H9 (cell line): Measurements from ENCODE around the gene TPP2. TPM values are rescaled to one million over a fixed set of nuclear protein-coding genes. Genes with fewer than 3 reads are reported as not detected.

Source experiments
- DNase-seq: peaks from one replicate; pipeline ENCODE4 v3.0.0-alpha.2; 2017
- H2AFZ ChIP-seq: one replicate; pipeline ENCODE4 v1.6.1; 2013; ENCODE audit warnings: mild to moderate bottlenecking, low read length, control low read depth, moderate library complexity
- H2AK5ac ChIP-seq: 2 replicates; pipeline ENCODE4 v1.6.1; 2013; ENCODE audit warnings: low read length, control low read depth, mixed read lengths; ENCODE audit not compliant: insufficient read length
- H2BK120ac ChIP-seq: one replicate; pipeline ENCODE4 v1.6.1; 2013; ENCODE audit warnings: low read depth, mild to moderate bottlenecking, low read length, control low read depth, inconsistent platforms; ENCODE audit not compliant: poor library complexity, severe bottlenecking
- H2BK12ac ChIP-seq: 2 replicates; pipeline ENCODE4 v1.6.1; 2013; ENCODE audit warnings: low read length, control low read depth, mixed read lengths, low read depth; ENCODE audit not compliant: insufficient read length
- H2BK15ac ChIP-seq: 2 replicates; pipeline ENCODE4 v1.6.1; 2013; ENCODE audit warnings: low read depth, low read length, control low read depth
- H2BK20ac ChIP-seq: one replicate; pipeline ENCODE4 v1.6.1; 2013; ENCODE audit warnings: low read depth, mild to moderate bottlenecking, low read length, control low read depth, inconsistent platforms; ENCODE audit not compliant: poor library complexity, severe bottlenecking
- H2BK5ac ChIP-seq: 2 replicates; pipeline ENCODE4 v1.6.1; 2013; ENCODE audit warnings: low read length, control low read depth, mixed read lengths; ENCODE audit not compliant: insufficient read length
- H3K14ac ChIP-seq: 2 replicates; pipeline ENCODE4 v1.6.1; 2013; ENCODE audit warnings: low read length, control low read depth; ENCODE audit not compliant: insufficient read depth
- H3K18ac ChIP-seq: 2 replicates; pipeline ENCODE4 v1.6.1; 2013; ENCODE audit warnings: low read depth, mild to moderate bottlenecking, mixed read lengths, low read length, control low read depth; ENCODE audit not compliant: insufficient read length
- H3K23ac ChIP-seq: 2 replicates; pipeline ENCODE4 v1.6.1; 2013; ENCODE audit warnings: low read length, control low read depth, mixed read lengths, low read depth; ENCODE audit not compliant: insufficient read length
- H3K23me2 ChIP-seq: 2 replicates; pipeline ENCODE4 v1.6.1; 2013; ENCODE audit warnings: low read depth, mild to moderate bottlenecking, mixed read lengths, low read length, control low read depth; ENCODE audit not compliant: insufficient read length, poor library complexity, severe bottlenecking
- H3K27ac ChIP-seq: 2 replicates; pipeline ENCODE4 v1.5.1; 2013; ENCODE audit warnings: low read length, control low read depth, mixed read lengths, low read depth; ENCODE audit not compliant: insufficient read length
- H3K27me3 ChIP-seq: 2 replicates; pipeline ENCODE4 v1.6.1; 2013; ENCODE audit warnings: low read length, control low read depth, inconsistent platforms; ENCODE audit not compliant: insufficient read depth
- H3K4ac ChIP-seq: 2 replicates; pipeline ENCODE4 v1.6.1; 2013; ENCODE audit warnings: low read depth, mild to moderate bottlenecking, control low read depth, inconsistent platforms, low read length, moderate library complexity
- H3K4me1 ChIP-seq: 2 replicates; pipeline ENCODE4 v1.6.1; 2013; ENCODE audit warnings: low read length, control low read depth, inconsistent platforms; ENCODE audit not compliant: insufficient read depth
- H3K4me2 ChIP-seq: 2 replicates; pipeline ENCODE4 v1.6.1; 2013; ENCODE audit warnings: low read length, control low read depth, mixed read lengths; ENCODE audit not compliant: insufficient read length, insufficient read depth
- H3K56ac ChIP-seq: 2 replicates; pipeline ENCODE4 v1.6.1; 2013; ENCODE audit warnings: low read depth, mild to moderate bottlenecking, mixed read lengths, low read length, control low read depth; ENCODE audit not compliant: insufficient read length
- H3K79me1 ChIP-seq: 2 replicates; pipeline ENCODE4 v1.6.1; 2013; ENCODE audit warnings: low read depth, mild to moderate bottlenecking, moderate library complexity, low read length, control low read depth, inconsistent platforms; ENCODE audit not compliant: insufficient read depth, poor library complexity, severe bottlenecking
- H3K79me2 ChIP-seq: 2 replicates; pipeline ENCODE4 v1.6.1; 2013; ENCODE audit warnings: low read length, control low read depth, inconsistent platforms; ENCODE audit not compliant: insufficient read depth
- H3K9ac ChIP-seq: 2 replicates; pipeline ENCODE4 v1.6.1; 2013; ENCODE audit warnings: low read length, control low read depth, mixed read lengths; ENCODE audit not compliant: insufficient read length; ENCODE audit errors: extremely low read depth
- H3K9me3 ChIP-seq: one replicate; pipeline ENCODE4 v1.6.1; 2013; ENCODE audit warnings: low read depth, low read length, inconsistent platforms; ENCODE audit not compliant: control insufficient read depth
- H3T11ph ChIP-seq: one replicate; pipeline ENCODE4 v1.6.1; 2013; ENCODE audit warnings: mild to moderate bottlenecking, low read length, control low read depth, inconsistent platforms
- H4K20me1 ChIP-seq: one replicate; pipeline ENCODE4 v1.6.1; 2013; ENCODE audit not compliant: control insufficient read depth, insufficient read length, insufficient read depth
- H4K5ac ChIP-seq: 2 replicates; pipeline ENCODE4 v1.6.1; 2013; ENCODE audit warnings: low read depth, mild to moderate bottlenecking, mixed read lengths, low read length, control low read depth; ENCODE audit not compliant: insufficient read length
- H4K8ac ChIP-seq: replicated peaks from 2 replicates; pipeline ENCODE4 v1.6.1; 2013; ENCODE audit warnings: low read length, control low read depth, mixed read lengths, low read depth; ENCODE audit not compliant: insufficient read length
- H4K91ac ChIP-seq: 2 replicates; pipeline ENCODE4 v1.6.1; 2013; ENCODE audit warnings: low read depth, mild to moderate bottlenecking, moderate library complexity, mixed read lengths, low read length, control low read depth; ENCODE audit not compliant: insufficient read length
- H3K27ac Mint-ChIP-seq, 3 experiments: 2 replicates in 2 of 3; 3 replicates in 1 of 3; pipeline ENCODE4 v1.8.0; 2020 to 2021; ENCODE audit warnings: mixed read lengths in 3 of 3, mild to moderate bottlenecking in 1 of 3, moderate library complexity in 1 of 3
- H3K27me3 Mint-ChIP-seq: 2 replicates; pipeline ENCODE4 v1.8.0; 2021; ENCODE audit warnings: low read depth, mild to moderate bottlenecking, moderate library complexity, mixed read lengths
- H3K36me3 Mint-ChIP-seq, 3 experiments: 2 replicates in 2 of 3; 3 replicates in 1 of 3; pipeline ENCODE4 v1.8.0; 2020 to 2021; ENCODE audit warnings: low read depth in 3 of 3, mixed read lengths in 3 of 3; ENCODE audit not compliant: insufficient read depth in 1 of 3
- H3K4me1 Mint-ChIP-seq, 2 experiments: 2 replicates each; pipeline ENCODE4 v1.8.0; 2020; ENCODE audit warnings: mixed read lengths in 2 of 2
- H3K4me3 Mint-ChIP-seq, 2 experiments: 2 replicates in 1 of 2; 3 replicates in 1 of 2; pipeline ENCODE4 v1.8.0; 2020 to 2021; ENCODE audit warnings: mild to moderate bottlenecking in 2 of 2, mixed read lengths in 2 of 2, moderate library complexity in 1 of 2
- H3K9me3 Mint-ChIP-seq, 2 experiments: 2 replicates in 1 of 2; 3 replicates in 1 of 2; pipeline ENCODE4 v1.8.0; 2020; ENCODE audit warnings: mild to moderate bottlenecking in 2 of 2, mixed read lengths in 2 of 2, moderate library complexity in 1 of 2
- WGBS: extraction: QIAGEN DNeasy Blood & Tissue Kit; methylation state at CpG from one replicate; pipeline ENCODE4 v1.1.7; 2013; ENCODE audit warnings: missing lambda C conversion rate, low lambda C conversion rate, mixed read lengths; ENCODE audit not compliant: insufficient read length; ENCODE audit errors: extremely low coverage; 5-methylcytosine and 5-hydroxymethylcytosine counted together
- total RNA-seq: library from RNA; stranded (reverse); gene quantifications from 2 replicates; pipeline ENCODE4 v1.2.1, GENCODE V29; 2021
- TF ChIP-seq, protein P1 (sequence below): fragments of 200-600 bp; sonication (generic); conservative IDR thresholded peaks from 3 replicates; pipeline ENCODE4 v1.8.0; 2021; ENCODE audit warnings: antibody characterized with exemption, mild to moderate bottlenecking

Gene TPP2
- total RNA-seq, 1 experiment from 2014 or later = 63.5 TPM

DNA sequence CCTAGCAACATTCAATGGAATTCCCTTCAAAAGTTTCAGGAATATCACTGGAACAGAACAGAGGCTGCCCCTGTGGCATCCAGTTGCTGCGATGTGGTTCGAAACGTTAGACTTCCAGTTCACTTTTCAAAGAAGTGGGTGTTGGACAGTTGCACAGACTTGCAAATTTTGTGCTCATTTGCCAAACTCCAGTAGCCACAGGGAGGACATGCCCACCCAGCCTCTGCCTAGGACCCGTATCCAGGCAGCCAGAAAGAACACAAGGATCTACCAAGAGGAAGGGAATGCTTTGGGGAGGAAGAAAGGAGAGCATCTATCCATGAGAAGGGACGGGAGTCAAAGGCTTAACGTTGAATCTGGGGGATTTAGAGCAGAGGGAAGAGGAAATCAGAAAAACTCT lies 98.2 kb downstream of the TPP2 start, which contains the start of gene METTL21C:
Gene METTL21C (minus strand): TSS at position 108 of the 400 bp plus-strand sequence. CDS start 546 bp downstream, outside the sequence.
- no peak within 1 kb of the TSS for H2BK12ac ChIP-seq
- H3K18ac ChIP-seq = no peak within 1 kb of the TSS
- H2BK15ac ChIP-seq = no peak within 1 kb of the TSS
- H3T11ph ChIP-seq = no peak within 1 kb of the TSS
- no CpG with 5 or more reads among the region's 6 CpGs for WGBS
- no peak within 1 kb of the TSS for H4K91ac ChIP-seq
- H3K23ac ChIP-seq = no peak within 1 kb of the TSS
- H3K9ac ChIP-seq = no peak within 1 kb of the TSS
- H3K56ac ChIP-seq = no peak within 1 kb of the TSS
- H4K20me1 ChIP-seq = no peaks in the 10 kb centered on the region
- no peak within 1 kb of the TSS for H2AFZ ChIP-seq
- H3K27me3 ChIP-seq = no peaks in the 10 kb centered on the region
- H3K9me3 ChIP-seq = no peaks in the 10 kb centered on the region
- no peak within 1 kb of the TSS for H3K27ac ChIP-seq
- no peaks in the 10 kb centered on the region for H3K23me2 ChIP-seq
- TF ChIP-seq, protein P1, sequence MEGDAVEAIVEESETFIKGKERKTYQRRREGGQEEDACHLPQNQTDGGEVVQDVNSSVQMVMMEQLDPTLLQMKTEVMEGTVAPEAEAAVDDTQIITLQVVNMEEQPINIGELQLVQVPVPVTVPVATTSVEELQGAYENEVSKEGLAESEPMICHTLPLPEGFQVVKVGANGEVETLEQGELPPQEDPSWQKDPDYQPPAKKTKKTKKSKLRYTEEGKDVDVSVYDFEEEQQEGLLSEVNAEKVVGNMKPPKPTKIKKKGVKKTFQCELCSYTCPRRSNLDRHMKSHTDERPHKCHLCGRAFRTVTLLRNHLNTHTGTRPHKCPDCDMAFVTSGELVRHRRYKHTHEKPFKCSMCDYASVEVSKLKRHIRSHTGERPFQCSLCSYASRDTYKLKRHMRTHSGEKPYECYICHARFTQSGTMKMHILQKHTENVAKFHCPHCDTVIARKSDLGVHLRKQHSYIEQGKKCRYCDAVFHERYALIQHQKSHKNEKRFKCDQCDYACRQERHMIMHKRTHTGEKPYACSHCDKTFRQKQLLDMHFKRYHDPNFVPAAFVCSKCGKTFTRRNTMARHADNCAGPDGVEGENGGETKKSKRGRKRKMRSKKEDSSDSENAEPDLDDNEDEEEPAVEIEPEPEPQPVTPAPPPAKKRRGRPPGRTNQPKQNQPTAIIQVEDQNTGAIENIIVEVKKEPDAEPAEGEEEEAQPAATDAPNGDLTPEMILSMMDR = no peak
- Mint-ChIP-seq H3K27me3 (peaks cover 2% of the 10 kb centered on the region; the same call in 1 of the 2 replicates), H3K36me3 (peaks cover 0 to 4% (median 3%) of the 10 kb centered on the region in 3 experiments; a peak in 2 of 7 replicates), H3K9me3 (peaks cover 4 to 6% of the 10 kb centered on the region in 2 experiments), H3K27ac (no peak within 1 kb of the TSS), H3K4me3 (no peak within 1 kb of the TSS), H3K4me1 (peaks cover 18 to 19% of the 10 kb centered on the region in 2 experiments)
- H2AK5ac ChIP-seq = no peak within 1 kb of the TSS
- no peak within 1 kb of the TSS for H2BK20ac ChIP-seq
- no peaks in the 10 kb centered on the region for H3K79me2 ChIP-seq
- H3K79me1 ChIP-seq = no peaks in the 10 kb centered on the region
- no peak within 1 kb of the TSS for H2BK120ac ChIP-seq
- no peak within 1 kb of the TSS for H4K8ac ChIP-seq
- H3K14ac ChIP-seq = no peak within 1 kb of the TSS; the same call in 1 of the 2 replicates
- no peak within 1 kb of the TSS for H4K5ac ChIP-seq
- no peak within 1 kb of the TSS for H3K4me2 ChIP-seq
- no peak for DNase-seq
- H3K4me1 ChIP-seq = peaks cover 3% of the 10 kb centered on the region; the same call in 1 of the 2 replicates
- no peak within 1 kb of the TSS for H2BK5ac ChIP-seq
- no peak within 1 kb of the TSS for H3K4ac ChIP-seq
